WERI-Rb-1 (cell line): Measurements from ENCODE around the gene SSBP4.
"Not testable (repeated sequence)": the region's sequence is repeated elsewhere in the genome, so short reads cannot be mapped to it uniquely, and the experiment has no call there.

Experiments used
- DNase-seq: peaks from one replicate; pipeline ENCODE4 v3.0.0-alpha.2; 2020
- H3K27ac ChIP-seq: fragments of 250-450 bp; sonication (Bioruptor Pico); 2 replicates; pipeline ENCODE4 v1.5.1; 2020; ENCODE audit warnings: mild to moderate bottlenecking, moderate library complexity
- H3K27me3 ChIP-seq: fragments of 250-450 bp; sonication (Bioruptor Pico); 2 replicates; pipeline ENCODE4 v1.5.1; 2021; ENCODE audit warnings: mild to moderate bottlenecking, low read depth, moderate library complexity; ENCODE audit not compliant: insufficient read depth, severe bottlenecking
- H3K36me3 ChIP-seq: fragments of 250-450 bp; sonication (Bioruptor Pico); 2 replicates; pipeline ENCODE4 v1.5.1; 2020; ENCODE audit warnings: mild to moderate bottlenecking, moderate library complexity
- H3K4me3 ChIP-seq: 2 replicates; pipeline ENCODE4 v1.5.1; 2011; ENCODE audit warnings: low read depth, mild to moderate bottlenecking, control low read depth, low read length
- H3K9me3 ChIP-seq: fragments of 250-450 bp; sonication (Bioruptor Pico); 2 replicates; pipeline ENCODE4 v1.5.1; 2021; ENCODE audit warnings: mild to moderate bottlenecking, moderate library complexity; ENCODE audit not compliant: severe bottlenecking
- CTCF ChIP-seq: IDR thresholded peaks from 2 replicates; pipeline ENCODE4 v1.5.1; 2011; ENCODE audit warnings: low read depth, mild to moderate bottlenecking, control low read depth, inconsistent platforms, low read length

The SSBP4 gene

GRCh38 chr19:18399008-18399407, 20.2 kb upstream of the SSBP4 start:
- Histone ChIP-seq H3K27ac (no peak overlapping the region), H3K4me3 (no peak overlapping the region), H3K9me3 (no peaks in the 10 kb centered on the region), H3K36me3 (no peaks in the 10 kb centered on the region), H3K27me3 (no peaks in the 10 kb centered on the region)
- no peak for TF ChIP-seq CTCF
- DNase-seq: no peak

GRCh38 chr19:18401580-18402112, 17.6 kb upstream of the SSBP4 start:
- TF ChIP-seq CTCF: peak; percentile 29
- no peaks in the 10 kb centered on the region for H3K27me3 ChIP-seq
- no peak for DNase-seq
- H3K9me3 ChIP-seq: no peaks in the 10 kb centered on the region
- no peak overlapping the region for H3K27ac ChIP-seq
- H3K4me3 ChIP-seq: no peak overlapping the region
- H3K36me3 ChIP-seq: no peaks in the 10 kb centered on the region

- not testable (repeated sequence) for H3K9me3 ChIP-seq, DNase-seq, H3K36me3 ChIP-seq, H3K27me3 ChIP-seq, H3K27ac ChIP-seq, H3K4me3 ChIP-seq
Measured at GRCh38 chr19:18402455-18403248, 16.5 kb upstream of the SSBP4 start.

- H3K27me3 ChIP-seq, DNase-seq, H3K4me3 ChIP-seq, H3K36me3 ChIP-seq, H3K27ac ChIP-seq, H3K9me3 ChIP-seq: not testable (repeated sequence)
Measured at GRCh38 chr19:18405754-18406153, 13.4 kb upstream of the SSBP4 start.

- no peak for TF ChIP-seq CTCF
- Histone ChIP-seq H3K36me3 (no peaks in the 10 kb centered on the region), H3K27ac (no peak overlapping the region), H3K4me3 (no peak overlapping the region), H3K9me3 (no peaks in the 10 kb centered on the region), H3K27me3 (no peaks in the 10 kb centered on the region)
- DNase-seq: no peak
Measured at GRCh38 chr19:18406749-18407148, 12.4 kb upstream of the SSBP4 start.

- Histone ChIP-seq H3K27me3 (no peaks in the 10 kb centered on the region), H3K36me3 (no peaks in the 10 kb centered on the region), H3K9me3 (no peaks in the 10 kb centered on the region), H3K27ac (no peak overlapping the region), H3K4me3 (no peak overlapping the region)
- TF ChIP-seq CTCF: peak; percentile 76
- DNase-seq: no peak
Measured at GRCh38 chr19:18408053-18408476, 11.1 kb upstream of the SSBP4 start.
